ENCODE data around the gene OSBPL5.
"Not testable (repeated sequence)": the region's sequence is repeated elsewhere in the genome, so short reads cannot be mapped to it uniquely, and the experiment has no call there.

- TF ChIP-seq, protein P1, sequence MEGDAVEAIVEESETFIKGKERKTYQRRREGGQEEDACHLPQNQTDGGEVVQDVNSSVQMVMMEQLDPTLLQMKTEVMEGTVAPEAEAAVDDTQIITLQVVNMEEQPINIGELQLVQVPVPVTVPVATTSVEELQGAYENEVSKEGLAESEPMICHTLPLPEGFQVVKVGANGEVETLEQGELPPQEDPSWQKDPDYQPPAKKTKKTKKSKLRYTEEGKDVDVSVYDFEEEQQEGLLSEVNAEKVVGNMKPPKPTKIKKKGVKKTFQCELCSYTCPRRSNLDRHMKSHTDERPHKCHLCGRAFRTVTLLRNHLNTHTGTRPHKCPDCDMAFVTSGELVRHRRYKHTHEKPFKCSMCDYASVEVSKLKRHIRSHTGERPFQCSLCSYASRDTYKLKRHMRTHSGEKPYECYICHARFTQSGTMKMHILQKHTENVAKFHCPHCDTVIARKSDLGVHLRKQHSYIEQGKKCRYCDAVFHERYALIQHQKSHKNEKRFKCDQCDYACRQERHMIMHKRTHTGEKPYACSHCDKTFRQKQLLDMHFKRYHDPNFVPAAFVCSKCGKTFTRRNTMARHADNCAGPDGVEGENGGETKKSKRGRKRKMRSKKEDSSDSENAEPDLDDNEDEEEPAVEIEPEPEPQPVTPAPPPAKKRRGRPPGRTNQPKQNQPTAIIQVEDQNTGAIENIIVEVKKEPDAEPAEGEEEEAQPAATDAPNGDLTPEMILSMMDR (IDR thresholded peaks at IDR 0.05) = not testable (repeated sequence)
- not testable (repeated sequence) for TF ChIP-seq POLR2A, POLR2AphosphoS5, EP300 (IDR thresholded peaks at IDR 0.05)
Observed at GRCh38 chr11:3063432-3063831, 101.7 kb downstream of the OSBPL5 start.
